Measurements from ENCODE around the gene PCDHGA6. TPM values are rescaled to one million over a fixed set of nuclear protein-coding genes. Genes with fewer than 3 reads are reported as not detected.
"Not testable (repeated sequence)": the region's sequence is repeated elsewhere in the genome, so short reads cannot be mapped to it uniquely, and the experiment has no call there.

Gene PCDHGA6
- total RNA-seq, 2 donors from 2014 or later: 0.55 to 3.8 TPM

DNA sequence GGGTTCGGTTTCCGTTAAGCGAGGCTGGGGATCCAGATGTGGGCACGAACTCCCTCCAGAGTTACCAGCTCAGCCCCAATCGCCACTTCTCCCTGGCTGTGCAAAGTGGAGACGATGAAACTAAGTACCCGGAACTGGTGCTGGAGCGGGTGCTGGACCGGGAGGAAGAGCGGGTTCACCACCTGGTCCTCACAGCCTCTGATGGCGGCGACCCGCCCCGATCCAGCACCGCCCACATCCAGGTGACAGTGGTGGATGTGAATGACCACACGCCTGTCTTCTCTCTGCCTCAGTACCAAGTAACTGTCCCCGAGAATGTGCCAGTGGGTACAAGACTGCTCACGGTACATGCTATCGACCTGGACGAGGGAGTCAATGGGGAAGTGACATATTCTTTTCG lies 9.7 kb downstream of the PCDHGA6 start:
- no peaks in the 10 kb centered on the region for H3K36me3 ChIP-seq (ENCODE audit: control insufficient read depth, insufficient read depth, low read length)
- H3K36me3 Mint-ChIP-seq (ENCODE audit: low read depth): peaks cover 26% of the 10 kb centered on the region
- H3K27ac Mint-ChIP-seq: no peak overlapping the region
- H3K9me3 Mint-ChIP-seq: peaks cover 46% of the 10 kb centered on the region
- peaks cover 36% of the 10 kb centered on the region for H3K9me3 ChIP-seq (ENCODE audit: control insufficient read depth, low read length)
- no peaks in the 10 kb centered on the region for H3K27me3 ChIP-seq (ENCODE audit: control insufficient read depth, insufficient read depth, low read length, poor library complexity, severe bottlenecking)
- no peak overlapping the region for H3K4me3 Mint-ChIP-seq
- H3K27ac ChIP-seq (ENCODE audit: low read depth, low read length): no peak overlapping the region
- no peak overlapping the region for H3K9ac ChIP-seq (ENCODE audit: extremely low read depth, low read length, poor library complexity, severe bottlenecking)
- 92 to 96% methylated on average over 17 to 21 of the region's 21 CpGs for WGBS, 2 experiments (ENCODE audit: insufficient coverage in 1 of 2, insufficient read length in 1 of 2)
- TF ChIP-seq, protein P1, sequence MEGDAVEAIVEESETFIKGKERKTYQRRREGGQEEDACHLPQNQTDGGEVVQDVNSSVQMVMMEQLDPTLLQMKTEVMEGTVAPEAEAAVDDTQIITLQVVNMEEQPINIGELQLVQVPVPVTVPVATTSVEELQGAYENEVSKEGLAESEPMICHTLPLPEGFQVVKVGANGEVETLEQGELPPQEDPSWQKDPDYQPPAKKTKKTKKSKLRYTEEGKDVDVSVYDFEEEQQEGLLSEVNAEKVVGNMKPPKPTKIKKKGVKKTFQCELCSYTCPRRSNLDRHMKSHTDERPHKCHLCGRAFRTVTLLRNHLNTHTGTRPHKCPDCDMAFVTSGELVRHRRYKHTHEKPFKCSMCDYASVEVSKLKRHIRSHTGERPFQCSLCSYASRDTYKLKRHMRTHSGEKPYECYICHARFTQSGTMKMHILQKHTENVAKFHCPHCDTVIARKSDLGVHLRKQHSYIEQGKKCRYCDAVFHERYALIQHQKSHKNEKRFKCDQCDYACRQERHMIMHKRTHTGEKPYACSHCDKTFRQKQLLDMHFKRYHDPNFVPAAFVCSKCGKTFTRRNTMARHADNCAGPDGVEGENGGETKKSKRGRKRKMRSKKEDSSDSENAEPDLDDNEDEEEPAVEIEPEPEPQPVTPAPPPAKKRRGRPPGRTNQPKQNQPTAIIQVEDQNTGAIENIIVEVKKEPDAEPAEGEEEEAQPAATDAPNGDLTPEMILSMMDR (conservative IDR thresholded peaks at IDR 0.05): no peak
- H3K4me1 ChIP-seq (ENCODE audit: control insufficient read depth, insufficient read depth, low read length): no peaks in the 10 kb centered on the region
- no peak overlapping the region for H3K4me3 ChIP-seq (ENCODE audit: low read length)
- no peaks in the 10 kb centered on the region for H3K4me1 Mint-ChIP-seq
- peaks cover 3% of the 10 kb centered on the region for H3K27me3 Mint-ChIP-seq (ENCODE audit: insufficient read depth)
- DNase-seq: no peak

DNA sequence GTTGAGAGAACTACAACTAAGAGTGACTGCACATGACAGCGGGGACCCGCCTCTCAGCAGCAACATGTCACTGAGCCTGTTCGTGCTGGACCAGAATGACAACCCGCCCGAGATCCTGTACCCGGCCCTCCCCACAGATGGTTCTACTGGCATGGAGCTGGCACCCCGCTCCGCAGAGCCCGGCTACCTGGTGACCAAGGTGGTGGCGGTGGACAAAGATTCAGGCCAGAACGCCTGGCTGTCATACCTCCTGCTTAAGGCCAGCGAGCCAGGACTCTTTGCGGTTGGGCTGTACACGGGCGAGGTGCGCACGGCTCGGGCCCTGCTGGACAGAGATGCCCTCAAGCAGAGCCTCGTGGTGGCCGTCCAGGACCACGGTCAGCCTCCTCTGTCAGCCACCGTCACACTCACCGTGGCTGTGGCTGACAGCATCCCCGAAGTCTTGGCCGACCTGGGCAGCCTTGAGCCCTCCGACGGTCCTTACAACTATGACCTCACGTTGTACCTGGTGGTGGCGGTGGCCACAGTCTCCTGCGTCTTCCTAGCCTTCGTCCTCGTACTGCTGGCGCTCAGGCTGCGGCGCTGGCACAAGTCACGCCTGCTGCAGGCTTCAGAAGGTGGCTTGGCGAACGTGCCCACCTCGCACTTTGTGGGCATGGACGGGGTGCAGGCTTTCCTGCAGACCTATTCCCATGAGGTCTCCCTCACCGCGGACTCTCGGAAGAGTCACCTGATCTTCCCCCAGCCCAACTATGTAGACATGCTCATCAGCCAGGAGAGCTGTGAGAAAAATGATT lies 11.0 kb downstream of the PCDHGA6 start:
- Histone ChIP-seq H3K4me3 (ENCODE audit: low read length) (no peak overlapping the region), H3K27ac (ENCODE audit: low read depth, low read length) (no peak overlapping the region), H3K36me3 (ENCODE audit: control insufficient read depth, insufficient read depth, low read length) (no peaks in the 10 kb centered on the region), H3K9ac (ENCODE audit: extremely low read depth, low read length, poor library complexity, severe bottlenecking) (no peak overlapping the region), H3K4me1 (ENCODE audit: control insufficient read depth, insufficient read depth, low read length) (no peaks in the 10 kb centered on the region), H3K27me3 (ENCODE audit: control insufficient read depth, insufficient read depth, low read length, poor library complexity, severe bottlenecking) (no peaks in the 10 kb centered on the region), H3K9me3 (ENCODE audit: control insufficient read depth, low read length) (peaks cover 44% of the 10 kb centered on the region)
- DNase-seq: no peak
- peaks cover 11% of the 10 kb centered on the region for H3K27me3 Mint-ChIP-seq (ENCODE audit: insufficient read depth)
- TF ChIP-seq, protein P1 (conservative IDR thresholded peaks at IDR 0.05): no peak
- no peak overlapping the region for H3K27ac Mint-ChIP-seq
- H3K4me3 Mint-ChIP-seq: no peak overlapping the region
- 92 to 94% methylated on average over 36 to 43 of the region's 43 CpGs for WGBS, 2 experiments (ENCODE audit: insufficient coverage in 1 of 2, insufficient read length in 1 of 2)
- peaks cover 59% of the 10 kb centered on the region for H3K9me3 Mint-ChIP-seq
- H3K36me3 Mint-ChIP-seq (ENCODE audit: low read depth): peaks cover 35% of the 10 kb centered on the region
- H3K4me1 Mint-ChIP-seq: no peaks in the 10 kb centered on the region

DNA sequence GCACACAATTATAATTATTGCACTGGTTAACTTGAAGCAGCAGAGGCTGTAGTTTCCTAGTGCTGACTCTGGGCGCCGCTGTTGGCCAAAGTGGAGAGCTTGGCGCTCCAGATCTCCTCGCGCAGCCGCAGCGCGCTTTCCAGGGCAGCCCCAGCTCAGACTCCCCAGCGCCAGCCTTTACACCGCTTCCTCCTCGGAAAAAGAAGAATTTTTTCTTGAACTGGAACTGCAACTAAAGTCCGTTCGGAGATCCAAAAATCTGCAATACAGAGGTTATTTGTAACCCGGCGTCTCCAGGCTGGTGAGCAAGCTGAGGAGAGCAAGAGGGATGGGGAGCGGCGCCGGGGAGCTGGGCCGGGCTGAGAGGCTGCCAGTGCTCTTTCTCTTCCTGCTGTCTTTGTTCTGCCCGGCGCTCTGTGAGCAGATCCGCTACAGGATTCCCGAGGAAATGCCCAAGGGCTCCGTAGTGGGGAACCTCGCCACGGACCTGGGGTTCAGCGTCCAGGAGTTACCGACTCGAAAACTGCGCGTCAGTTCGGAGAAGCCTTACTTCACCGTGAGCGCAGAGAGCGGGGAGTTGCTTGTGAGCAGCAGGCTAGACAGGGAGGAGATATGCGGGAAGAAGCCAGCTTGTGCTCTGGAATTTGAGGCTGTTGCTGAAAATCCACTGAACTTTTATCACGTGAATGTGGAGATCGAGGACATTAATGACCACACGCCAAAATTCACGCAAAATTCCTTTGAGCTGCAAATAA lies 14.0 kb downstream of the PCDHGA6 start, which contains the start of gene PCDHGB4:
PCDHGB4 (plus strand) TSS at position 142 of the 755 bp plus-strand sequence; CDS start at position 329, 187 bp downstream.
- Mint-ChIP-seq H3K36me3 (ENCODE audit: low read depth) (peaks cover 51% of the 10 kb centered on the region), H3K27me3 (ENCODE audit: insufficient read depth) (peaks cover 11% of the 10 kb centered on the region), H3K4me3 (peak within 1 kb of the TSS; percentile 77), H3K9me3 (peaks cover 76% of the 10 kb centered on the region), H3K27ac (peak within 1 kb of the TSS; percentile 64)
- Histone ChIP-seq H3K9me3 (ENCODE audit: control insufficient read depth, low read length) (peaks cover 68% of the 10 kb centered on the region), H3K4me3 (ENCODE audit: low read length) (peak within 1 kb of the TSS; percentile 35)
- WGBS, 2 experiments (ENCODE audit: insufficient coverage in 1 of 2, insufficient read length in 1 of 2): 73% methylated on average over 5 to 18 of the region's 40 CpGs
- H3K4me1 ChIP-seq (ENCODE audit: control insufficient read depth, insufficient read depth, low read length); H3K27ac ChIP-seq (ENCODE audit: low read depth, low read length); H3K27me3 ChIP-seq (ENCODE audit: control insufficient read depth, insufficient read depth, low read length, poor library complexity, severe bottlenecking); H3K4me1 Mint-ChIP-seq; H3K36me3 ChIP-seq (ENCODE audit: control insufficient read depth, insufficient read depth, low read length); H3K9ac ChIP-seq (ENCODE audit: extremely low read depth, low read length, poor library complexity, severe bottlenecking): not testable (repeated sequence)
- TF ChIP-seq, protein P1 (conservative IDR thresholded peaks at IDR 0.05): peak; percentile 86
- DNase-seq: peak; percentile 88
